DMS53 treated with DMSO at 0.1 percent for 48 hours (cell line): ENCODE measurements around the gene ENTPD2.

Experiments used
- DNase-seq: peaks from one replicate; lab custom pipeline; 2025; ENCODE audit not compliant: unreplicated experiment; lab: John Stamatoyannopoulos, UW

Gene ENTPD2

DNA sequence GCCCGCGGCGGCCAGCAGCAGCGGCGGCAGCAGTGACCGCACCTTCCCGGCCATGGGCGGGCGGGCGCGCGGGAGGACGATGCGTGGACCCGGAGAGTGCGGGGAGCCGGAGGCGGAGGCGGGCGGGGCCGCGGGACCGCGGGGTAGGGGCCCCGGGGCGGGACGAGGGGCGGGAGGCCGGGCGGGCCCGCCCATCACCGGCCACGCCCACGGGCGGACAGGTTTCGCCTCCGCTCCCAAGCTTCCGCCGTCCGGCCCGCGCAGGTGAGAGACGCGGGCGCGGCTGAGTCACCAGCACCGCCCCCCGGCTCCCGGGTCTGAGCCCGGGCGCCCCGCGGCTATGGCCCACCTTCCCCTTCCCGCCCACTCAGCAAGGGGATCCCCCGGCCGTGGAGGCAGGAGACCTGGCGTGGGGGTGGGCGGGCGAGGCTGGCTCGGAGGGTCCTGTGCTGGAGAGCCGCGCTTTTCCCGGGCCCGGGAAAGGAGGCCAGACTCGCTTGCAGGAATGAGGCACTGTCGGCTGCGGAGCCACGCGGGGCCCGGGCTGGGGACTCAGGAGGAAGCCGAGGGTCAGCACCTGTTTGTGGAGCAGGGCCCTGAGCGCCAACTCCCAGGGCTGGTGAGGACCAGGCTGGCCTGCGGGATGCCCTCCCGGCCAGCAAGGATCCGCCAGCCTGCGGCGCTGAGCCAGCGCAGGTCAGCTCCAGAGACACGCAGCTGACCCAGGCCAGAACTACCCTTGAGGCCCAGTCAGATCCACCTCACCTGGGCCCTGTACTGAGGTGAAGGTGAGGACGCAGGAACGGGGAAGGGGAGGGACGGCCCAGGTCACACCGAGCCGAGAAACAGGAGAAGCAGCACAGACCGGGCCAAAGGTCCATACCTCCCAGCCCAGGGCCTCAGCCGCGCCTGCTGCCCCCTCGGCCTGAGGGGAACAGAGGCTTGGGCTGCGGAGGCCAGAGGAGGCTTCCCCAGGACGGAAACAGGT lies at the start of gene ENTPD2:
Gene ENTPD2, minus strand, starts transcription at position 118 of the 988 bp plus-strand sequence. Its CDS starts 64 bp downstream, at position 54.
- DNase-seq = peak; percentile 53

DNA sequence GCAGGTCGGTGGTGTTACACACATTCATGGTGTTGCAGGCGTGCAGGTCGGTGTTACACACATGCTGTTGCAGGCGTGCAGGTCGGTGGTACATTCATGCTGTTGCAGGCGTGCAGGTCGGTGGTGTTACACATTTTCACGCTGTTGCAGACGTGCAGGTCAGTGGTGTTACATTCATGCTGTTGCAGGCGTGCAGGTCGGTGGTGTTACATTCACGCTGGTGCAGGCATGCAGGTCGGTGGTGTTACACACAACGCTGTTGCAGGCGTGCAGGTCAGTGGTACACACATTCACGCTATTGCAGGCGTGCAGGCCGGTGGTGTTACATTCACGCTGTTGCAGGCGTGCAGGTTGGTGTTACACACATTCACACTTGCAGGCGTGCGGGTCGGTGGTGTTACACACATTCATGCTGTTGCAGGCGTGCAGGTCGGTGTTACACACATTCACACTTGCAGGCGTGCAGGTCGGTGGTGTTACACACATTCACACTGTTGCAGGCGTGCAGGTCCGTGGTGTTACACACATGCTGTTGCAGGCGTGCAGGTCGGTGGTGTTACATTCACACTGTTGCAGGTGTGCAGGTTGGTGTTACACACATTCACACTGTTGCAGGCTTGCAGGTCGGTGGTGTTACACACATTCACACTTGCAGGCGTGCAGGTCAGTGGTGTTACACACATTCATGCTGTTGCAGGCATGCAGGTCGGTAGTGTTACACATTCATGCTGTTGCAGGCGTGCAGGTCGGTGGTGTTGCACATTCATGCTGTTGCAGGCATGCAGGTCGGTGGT lies 49.5 kb upstream of the ENTPD2 start:
- no peak for DNase-seq

DNA sequence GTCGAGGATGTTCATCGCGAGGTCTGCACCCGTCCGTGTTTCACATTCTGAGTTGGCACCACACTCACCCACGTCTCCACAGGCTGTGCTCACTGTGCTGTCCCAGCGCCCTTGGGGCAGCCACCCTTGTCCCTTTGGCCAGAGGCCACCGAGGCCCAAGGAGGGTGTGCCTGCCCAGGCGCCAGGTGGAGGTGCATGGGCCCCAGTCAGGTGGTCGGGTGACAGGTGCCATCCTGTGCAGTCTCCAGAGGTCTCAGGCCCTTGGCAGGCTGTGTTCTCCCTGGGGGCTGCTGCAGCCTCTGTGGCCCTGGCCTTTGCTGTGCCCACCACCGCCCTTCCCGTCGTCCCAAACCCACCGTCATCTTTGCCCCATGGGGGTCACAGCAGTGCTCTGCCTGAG lies 45.4 kb upstream of the ENTPD2 start:
- no peak for DNase-seq

DNA sequence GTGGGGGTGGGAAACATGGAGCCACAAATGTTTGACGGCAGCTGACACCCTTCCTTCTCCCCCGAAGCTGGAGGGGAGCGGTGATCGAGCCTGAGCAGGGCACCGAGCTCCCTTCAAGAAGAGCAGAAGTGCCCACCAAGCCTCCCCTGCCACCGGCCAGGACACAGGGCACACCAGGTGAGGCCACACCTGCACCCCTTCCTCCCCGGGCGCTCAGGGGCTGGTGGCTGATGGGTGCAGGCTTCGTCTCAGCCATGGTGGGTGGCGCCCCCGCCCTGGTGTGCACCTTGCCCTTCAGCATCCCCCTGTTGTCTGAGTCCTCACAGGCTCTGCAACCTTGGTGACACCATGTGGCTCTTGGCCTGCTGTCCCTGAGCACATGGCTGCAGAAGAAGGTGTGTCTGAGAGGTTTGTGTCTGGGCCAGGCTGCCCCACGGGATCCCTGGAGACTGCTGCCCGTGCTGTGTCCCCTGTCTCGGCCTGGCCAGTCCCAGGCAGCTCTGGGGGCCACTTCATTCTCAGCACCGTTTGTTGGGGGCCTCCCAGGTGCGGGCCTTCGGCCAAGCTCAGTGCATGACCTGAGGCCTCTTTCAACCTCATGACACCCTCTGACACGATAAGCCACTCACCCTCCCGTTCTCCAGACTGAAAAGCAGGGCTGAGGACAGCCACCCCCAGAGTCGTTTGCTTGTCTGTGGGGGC lies 44.1 kb upstream of the ENTPD2 start:
- no peak for DNase-seq

DNA sequence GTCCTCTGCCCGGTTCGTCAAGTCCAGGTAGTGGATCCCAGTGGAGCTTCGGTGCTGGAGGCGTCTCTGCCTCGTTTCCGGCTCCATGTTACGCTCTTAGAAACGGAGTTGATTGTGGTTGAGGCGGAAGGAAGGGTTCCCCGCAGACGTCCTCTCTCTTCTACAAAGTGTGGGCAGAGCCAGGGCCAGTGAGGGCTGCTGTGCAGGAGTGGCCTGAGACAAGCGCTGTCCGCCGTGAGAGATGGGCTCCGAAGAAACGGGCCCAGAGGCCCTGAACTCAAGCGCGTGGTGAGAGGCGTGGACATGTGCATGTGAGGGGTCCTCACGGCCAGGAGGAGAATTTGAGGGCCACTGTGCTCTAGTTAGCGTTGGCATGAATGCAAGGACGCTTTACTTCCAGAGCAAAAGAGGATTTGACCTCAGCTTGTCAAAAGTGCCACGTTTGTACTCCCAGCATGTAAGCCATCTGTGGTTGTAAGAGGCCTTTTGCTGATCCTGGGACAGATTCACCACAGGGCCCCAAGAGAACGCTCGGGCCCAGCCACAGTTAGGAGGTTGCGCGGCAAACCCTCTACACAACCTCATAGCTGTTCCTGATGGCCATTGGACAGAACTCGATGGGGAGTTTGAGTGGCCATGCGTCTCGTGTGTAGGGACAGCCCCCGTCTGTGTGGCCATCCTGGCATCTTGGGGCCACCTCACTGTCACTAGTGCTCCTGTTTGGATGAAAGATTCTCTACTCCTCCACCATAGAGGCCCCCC lies 43.1 kb upstream of the ENTPD2 start:
- no peak for DNase-seq

DNA sequence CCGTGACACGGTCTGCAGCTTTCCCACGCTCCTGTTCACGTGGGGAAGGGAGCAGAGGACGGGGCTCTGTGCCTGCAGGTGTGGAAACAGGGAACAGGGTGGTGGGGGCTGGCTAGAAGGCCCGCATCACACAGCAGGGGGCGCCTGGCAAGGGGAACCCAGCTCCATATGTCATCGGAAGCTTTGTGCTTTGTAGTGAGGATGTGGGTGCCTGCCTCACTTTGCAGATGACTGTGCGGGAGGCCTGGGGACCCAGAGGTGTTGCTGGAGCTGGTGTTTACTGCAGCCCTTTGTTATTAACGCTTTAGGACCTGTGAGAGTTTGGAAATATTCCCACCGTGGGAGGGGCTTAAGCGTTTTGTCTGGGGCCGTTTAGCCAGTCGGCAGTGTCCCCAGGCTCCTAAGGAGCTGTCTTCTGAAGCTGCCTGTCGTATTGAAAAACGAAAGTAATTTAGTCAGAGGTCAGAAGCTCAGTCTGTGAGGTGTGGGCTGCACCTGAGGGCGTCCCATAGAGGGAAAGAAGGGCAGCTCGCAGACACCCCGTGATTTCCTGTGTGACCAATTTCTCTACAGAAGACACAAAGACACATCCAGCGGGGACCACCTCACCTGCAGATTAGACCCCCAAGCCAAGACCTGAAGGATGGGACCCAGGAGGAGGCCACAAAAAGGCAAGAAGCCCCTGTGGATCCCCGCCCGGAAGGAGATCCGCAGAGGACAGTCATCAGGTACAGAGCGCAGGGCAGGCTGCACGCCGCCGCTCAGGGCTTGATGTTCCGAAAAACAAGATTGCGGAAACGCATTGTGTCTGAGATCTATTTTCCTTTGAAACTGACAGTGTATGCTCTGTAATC lies 42.0 kb upstream of the ENTPD2 start:
- no peak for DNase-seq

DNA sequence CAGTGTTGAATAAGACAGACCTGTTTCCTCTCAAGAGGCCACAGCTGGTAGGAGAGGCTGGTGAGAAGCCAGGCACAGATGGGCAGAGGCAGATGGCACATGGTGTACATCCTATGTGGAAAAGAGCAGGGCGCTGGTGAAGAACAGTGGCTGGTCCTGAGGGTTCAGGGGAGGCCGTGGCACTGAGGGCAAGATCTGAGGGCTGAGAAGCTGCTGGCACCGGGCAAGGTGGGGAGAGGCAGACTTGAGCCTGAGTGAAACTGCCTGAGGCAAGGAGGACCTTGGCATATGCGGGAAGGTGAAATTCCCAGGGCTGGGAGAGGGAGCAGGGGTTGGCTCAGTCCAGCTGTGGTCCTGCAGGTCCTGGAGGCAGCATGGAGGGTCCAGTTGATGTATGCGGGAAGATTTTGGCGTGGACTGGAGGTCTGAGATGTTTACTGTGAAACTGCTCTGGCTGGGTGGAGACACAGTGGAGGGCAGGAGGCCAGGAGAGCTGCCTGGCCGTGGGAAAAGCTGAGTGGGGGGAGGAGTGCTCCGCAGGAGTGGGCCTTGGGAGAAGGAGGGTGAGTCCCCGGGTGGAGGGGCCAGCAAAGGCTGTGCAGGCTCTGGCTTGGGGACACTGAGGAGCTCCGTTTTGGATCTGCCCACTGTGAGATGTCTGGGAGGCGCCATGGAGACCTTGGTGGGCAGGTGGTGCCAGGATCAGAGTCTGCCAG lies 35.5 kb upstream of the ENTPD2 start:
- DNase-seq = no peak

DNA sequence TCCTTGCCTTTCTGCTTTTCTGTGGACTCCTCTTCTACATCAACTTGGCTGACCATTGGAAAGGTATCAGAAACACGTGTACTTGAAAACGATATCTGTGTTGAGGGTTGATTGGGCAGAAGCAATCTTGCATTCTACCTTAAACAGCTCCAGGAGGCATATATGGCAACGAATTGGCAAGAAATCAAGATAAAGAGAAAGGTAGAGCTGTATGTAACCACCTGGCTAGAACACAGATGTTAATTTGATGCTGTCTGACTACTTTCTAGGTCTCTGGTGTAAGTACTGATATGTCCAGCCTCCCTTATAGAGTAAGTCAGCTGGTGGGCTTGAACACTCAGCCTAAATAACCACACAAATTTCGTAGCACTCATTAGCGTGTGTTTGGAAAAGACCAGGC lies 34.3 kb upstream of the ENTPD2 start:
- DNase-seq = no peak

DNA sequence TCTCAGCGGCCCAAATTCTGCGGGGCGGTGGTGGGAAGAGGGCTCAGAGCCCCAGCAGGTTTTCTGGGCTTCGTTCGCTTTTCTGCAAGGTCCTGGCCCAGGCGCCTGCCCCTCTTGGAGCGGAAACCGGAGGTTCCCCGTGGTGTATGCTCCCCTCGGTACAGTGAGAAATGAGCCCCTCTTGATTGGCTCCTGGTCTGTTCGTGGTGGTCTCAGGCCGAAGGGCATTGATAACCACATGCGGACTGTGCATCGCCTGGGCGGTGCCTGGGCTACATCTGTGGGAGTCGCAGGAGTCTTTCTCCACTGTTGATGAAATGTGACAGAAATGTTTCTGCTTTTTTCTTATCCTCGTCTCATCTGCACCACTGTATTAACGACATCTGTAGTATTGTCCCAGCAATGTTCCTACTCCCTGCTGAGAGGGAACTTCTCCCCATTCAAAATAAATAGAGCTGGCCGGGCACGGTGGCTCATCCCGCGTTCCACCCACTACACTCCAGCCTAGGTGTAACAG lies 33.6 kb upstream of the ENTPD2 start:
- no peak for DNase-seq

DNA sequence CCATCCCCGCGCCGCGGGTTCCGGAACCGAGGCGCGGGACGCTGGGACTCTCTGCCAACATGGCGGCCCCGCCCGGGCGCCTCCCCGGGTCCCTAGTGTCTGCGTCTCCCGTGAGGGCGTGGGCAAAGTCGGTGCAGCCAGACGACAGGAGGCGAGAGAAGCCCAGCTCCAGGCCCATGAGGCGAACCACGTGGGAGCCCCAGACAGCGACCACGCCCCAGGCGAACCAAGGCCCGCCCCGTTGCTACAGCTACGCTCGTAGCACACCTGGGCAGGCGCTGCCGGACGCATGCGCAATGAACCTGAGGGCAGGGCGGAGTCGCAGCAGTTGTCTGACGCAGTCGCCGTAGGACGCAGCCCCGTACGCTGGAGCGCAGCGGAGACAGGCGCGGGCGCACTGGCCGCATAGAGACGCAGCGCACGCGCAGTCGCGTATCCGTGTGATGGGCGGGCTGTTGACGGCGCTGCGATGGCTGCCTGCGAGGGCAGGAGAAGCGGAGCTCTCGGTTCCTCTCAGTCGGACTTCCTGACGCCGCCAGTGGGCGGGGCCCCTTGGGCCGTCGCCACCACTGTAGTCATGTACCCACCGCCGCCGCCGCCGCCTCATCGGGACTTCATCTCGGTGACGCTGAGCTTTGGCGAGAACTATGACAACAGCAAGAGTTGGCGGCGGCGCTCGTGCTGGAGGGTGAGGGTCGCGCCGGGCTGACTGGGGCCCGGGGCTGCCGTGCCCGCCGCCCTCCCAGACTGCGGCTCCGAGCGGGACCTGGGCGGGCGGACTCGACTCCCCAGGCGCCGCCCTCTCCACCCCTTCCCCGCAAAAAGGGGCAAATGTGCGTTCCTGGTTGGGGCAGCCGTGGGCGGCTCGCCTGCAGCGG lies 32.9 kb upstream of the ENTPD2 start, which contains the start of gene MAN1B1:
Gene MAN1B1, plus strand, starts transcription at position 455 of the 878 bp plus-strand sequence. Its CDS starts 15 bp downstream, at position 470.
- peak; percentile 97 for DNase-seq

DNA sequence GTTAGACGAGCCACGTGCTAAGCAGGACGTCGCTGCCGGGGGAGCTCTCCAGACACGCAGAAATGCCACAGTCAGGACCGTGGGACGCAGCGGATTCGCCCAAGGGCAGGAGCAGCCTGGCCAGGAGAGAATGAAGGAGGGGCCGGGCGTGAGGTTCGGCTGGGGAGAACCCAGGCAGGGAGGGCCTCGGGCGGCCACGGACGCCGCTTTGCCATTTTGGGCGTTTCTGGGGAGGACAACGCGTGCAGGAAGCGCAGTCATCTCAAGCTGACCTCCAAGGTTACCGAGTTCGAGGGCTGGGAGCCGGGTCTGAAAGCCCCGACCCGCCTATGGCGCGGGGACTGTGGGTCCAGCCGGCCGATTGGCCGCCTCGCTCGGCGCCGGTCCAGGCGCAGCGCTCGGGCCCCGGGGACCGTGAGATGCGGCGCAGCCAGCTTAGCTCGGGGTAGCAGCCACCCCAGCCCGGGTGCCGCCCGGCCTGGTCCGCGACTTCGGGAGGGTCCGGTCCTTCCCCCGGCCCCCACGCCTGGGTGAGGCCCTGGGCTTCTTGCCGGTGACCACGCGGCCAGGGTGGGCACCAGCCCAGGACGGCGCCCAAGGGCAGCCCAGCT lies 32.2 kb upstream of the ENTPD2 start:
- no peak for DNase-seq

DNA sequence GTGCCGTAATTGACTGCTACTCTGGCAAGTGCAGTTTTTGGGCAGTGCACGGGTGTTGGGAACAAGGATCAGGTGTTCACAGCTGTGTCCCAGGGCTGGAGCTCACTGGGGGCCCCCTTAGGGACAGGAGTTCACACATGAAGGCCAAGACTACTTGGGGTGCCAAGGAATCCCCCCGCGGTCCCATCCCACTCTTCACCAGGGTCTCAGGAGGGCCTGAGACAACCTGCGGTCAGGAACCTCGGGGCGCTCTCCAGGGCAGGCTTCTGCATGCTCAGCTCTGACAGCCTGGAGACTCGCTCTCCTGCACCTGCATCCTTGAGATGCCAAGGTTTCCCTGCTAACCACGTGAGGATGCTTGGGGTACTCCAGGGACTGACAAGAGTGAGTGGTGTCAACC lies 30.7 kb upstream of the ENTPD2 start:
- DNase-seq = no peak

DNA sequence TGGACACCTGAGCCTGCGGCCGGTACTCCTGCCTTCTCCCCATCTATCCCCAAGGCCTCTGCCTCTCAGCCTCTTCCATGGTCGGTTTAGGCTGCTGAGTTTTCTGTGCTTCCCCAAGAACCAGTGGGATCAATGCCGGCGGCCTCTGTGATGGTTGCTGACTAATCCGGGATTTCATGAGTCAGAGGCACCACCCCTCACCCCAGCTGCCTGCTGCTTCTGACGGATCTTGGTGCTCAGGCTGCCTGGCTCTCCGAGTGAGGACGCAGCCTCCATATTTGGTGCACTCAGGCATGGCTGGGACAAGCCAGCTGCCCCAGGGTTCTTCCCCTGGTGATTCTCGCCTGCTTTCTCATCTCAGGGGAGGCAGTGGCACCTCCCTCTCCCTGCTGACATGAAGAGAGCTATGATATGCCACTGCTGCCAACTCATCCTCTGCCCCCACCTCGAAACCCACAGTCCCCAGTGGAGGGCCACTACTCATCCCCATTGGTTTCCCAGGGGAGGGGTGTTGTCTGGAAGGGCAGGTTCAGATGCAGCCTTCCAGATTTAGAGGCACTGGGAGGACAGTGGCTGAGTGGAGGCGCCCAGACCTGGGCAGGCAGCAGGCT lies 29.6 kb upstream of the ENTPD2 start:
- DNase-seq = peak; percentile 82

DNA sequence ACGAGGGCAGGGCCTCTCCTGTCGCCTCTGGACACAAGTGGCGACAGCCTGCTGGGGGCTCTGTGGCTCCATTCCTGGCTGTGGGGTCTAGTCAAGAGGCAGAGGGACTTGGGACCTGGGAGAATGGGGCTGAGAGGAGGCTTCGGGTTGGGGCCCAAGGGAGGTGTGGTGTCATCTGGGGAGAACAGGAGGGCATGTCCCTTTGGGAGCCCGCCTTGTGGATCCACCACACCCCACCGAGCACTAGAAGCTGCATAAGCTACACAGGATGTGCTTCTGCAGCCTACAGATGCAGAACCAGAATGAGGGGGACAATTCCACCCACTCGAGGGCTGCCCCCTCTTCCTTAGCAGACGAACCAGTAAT lies 29.0 kb upstream of the ENTPD2 start:
- no peak for DNase-seq

DNA sequence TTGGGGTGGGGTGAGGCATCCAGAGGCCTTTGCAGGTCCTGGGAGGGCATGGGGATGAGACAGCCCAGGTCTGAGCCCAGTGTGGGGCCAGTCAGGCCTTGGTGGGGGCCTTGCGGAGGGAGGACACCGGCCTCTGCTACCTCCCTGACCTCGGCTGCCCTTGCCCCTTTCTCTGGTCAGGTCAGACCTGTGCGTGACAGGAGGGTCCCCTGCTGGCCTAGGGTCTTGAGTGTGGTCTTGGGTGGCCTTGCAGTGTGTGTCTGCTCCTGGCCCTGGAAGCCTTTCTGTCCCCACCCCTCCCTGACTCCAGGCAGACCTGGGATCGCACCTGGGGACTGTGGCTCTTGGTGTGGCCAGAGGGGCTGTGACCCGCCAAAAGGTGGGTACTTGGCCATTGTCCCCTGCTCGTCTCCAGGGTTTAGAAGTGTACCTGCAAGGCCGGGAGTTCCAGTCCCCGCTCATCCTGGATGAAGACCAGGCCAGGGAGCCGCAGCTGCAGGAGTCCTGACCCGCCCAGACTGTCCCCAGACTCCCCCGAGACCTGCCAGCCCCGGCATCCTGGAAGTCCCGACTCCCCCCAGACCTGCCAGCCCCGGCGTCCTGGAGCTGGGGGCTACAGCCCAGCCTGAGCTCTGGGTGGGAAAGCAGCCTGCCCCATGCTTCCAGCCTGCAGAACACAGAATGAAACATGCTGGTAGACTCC lies 28.5 kb upstream of the ENTPD2 start:
- no peak for DNase-seq
